Measurements from ENCODE around the gene CCDC80. TPM values are rescaled to one million over a fixed set of nuclear protein-coding genes. Genes with fewer than 3 reads are reported as not detected.

Gene CCDC80
- total RNA-seq, 1 donor from 2014 or later = 171 TPM

- H3K4me1 ChIP-seq = no peaks in the 10 kb centered on the region
- TF ChIP-seq CTCF (IDR thresholded peaks at IDR 0.05; ENCODE audit: borderline replicate concordance) = no peak
- intact Hi-C loops (cut with micrococcal nuclease) = no loop called here
- no peak overlapping the region for H3K4me3 ChIP-seq
- no peak for DNase-seq
- H3K9me3 ChIP-seq (replicated peaks) = no peaks in the 10 kb centered on the region
- no peak overlapping the region for H3K27ac ChIP-seq (replicated peaks)
- no peaks in the 10 kb centered on the region for H3K36me3 ChIP-seq
- H3K27me3 ChIP-seq (ENCODE audit: low read depth) = no peaks in the 10 kb centered on the region
These were observed 41.4 kb upstream of the CCDC80 start for GRCh38 chr3:112682361-112682760.

- TF ChIP-seq CTCF (IDR thresholded peaks at IDR 0.05; ENCODE audit: borderline replicate concordance) = no peak
- Histone ChIP-seq H3K27ac (replicated peaks) (no peak overlapping the region), H3K4me3 (no peak overlapping the region), H3K9me3 (replicated peaks) (no peaks in the 10 kb centered on the region), H3K27me3 (ENCODE audit: low read depth) (no peaks in the 10 kb centered on the region), H3K4me1 (no peaks in the 10 kb centered on the region), H3K36me3 (no peaks in the 10 kb centered on the region)
- no peak for DNase-seq
- intact Hi-C loops (cut with micrococcal nuclease) = no loop called here
These were observed 40.9 kb upstream of the CCDC80 start for GRCh38 chr3:112681822-112682325.

GRCh38 chr3:112676659-112677234 is 35.8 kb upstream of the CCDC80 start:
- peak; percentile 29 for DNase-seq
- peak overlapping the region; percentile 13 for H3K27ac ChIP-seq (replicated peaks)
- intact Hi-C loops (cut with micrococcal nuclease) = no loop called here
- no peak for TF ChIP-seq CTCF (IDR thresholded peaks at IDR 0.05; ENCODE audit: borderline replicate concordance)
- peaks cover 8% of the 10 kb centered on the region for H3K27me3 ChIP-seq (ENCODE audit: low read depth)
- H3K4me3 ChIP-seq = no peak overlapping the region
- no peaks in the 10 kb centered on the region for H3K4me1 ChIP-seq
- H3K36me3 ChIP-seq = no peaks in the 10 kb centered on the region
- no peaks in the 10 kb centered on the region for H3K9me3 ChIP-seq (replicated peaks)

GRCh38 chr3:112675943-112676535 is 35.1 kb upstream of the CCDC80 start:
- Histone ChIP-seq H3K27me3 (ENCODE audit: low read depth) (peaks cover 8% of the 10 kb centered on the region), H3K27ac (replicated peaks) (no peak overlapping the region), H3K4me1 (no peaks in the 10 kb centered on the region), H3K36me3 (no peaks in the 10 kb centered on the region), H3K4me3 (no peak overlapping the region), H3K9me3 (replicated peaks) (no peaks in the 10 kb centered on the region)
- no peak for TF ChIP-seq CTCF (IDR thresholded peaks at IDR 0.05; ENCODE audit: borderline replicate concordance)
- intact Hi-C loops (cut with micrococcal nuclease) = no loop called here
- DNase-seq = no peak

- Histone ChIP-seq H3K27ac (replicated peaks) (no peak overlapping the region), H3K27me3 (ENCODE audit: low read depth) (peaks cover 8% of the 10 kb centered on the region), H3K36me3 (no peaks in the 10 kb centered on the region), H3K4me3 (no peak overlapping the region), H3K9me3 (replicated peaks) (no peaks in the 10 kb centered on the region), H3K4me1 (no peaks in the 10 kb centered on the region)
- TF ChIP-seq CTCF (IDR thresholded peaks at IDR 0.05; ENCODE audit: borderline replicate concordance) = no peak
- DNase-seq = no peak
- intact Hi-C loops (cut with micrococcal nuclease) = no loop called here
These were observed 34.4 kb upstream of the CCDC80 start for GRCh38 chr3:112675349-112675748.

All from left ventricle myocardium inferior (tissue), 1 donor.